Cortex of kidney (tissue), 1 donor: ENCODE results near the gene RAPGEFL1.
"Not testable (repeated sequence)": the region's sequence is repeated elsewhere in the genome, so short reads cannot be mapped to it uniquely, and the experiment has no call there.

ENCODE experiments used
- DNase-seq: peaks from one replicate; lab custom pipeline; 2025; lab: John Stamatoyannopoulos, UW

RAPGEFL1 gene

GRCh38 chr17:40177275-40177874 lies at the start of gene RAPGEFL1:
RAPGEFL1 (plus strand) TSS chr17:40177470; CDS start chr17:40177862, 392 bp downstream.
- no peak for DNase-seq

- no peak for DNase-seq
Observed at GRCh38 chr17:40129498-40129897, 47.8 kb upstream of the RAPGEFL1 start.

GRCh38 chr17:40130352-40131042 lies 46.8 kb upstream of the RAPGEFL1 start:
- DNase-seq: no peak

GRCh38 chr17:40134184-40134583 lies 43.1 kb upstream of the RAPGEFL1 start:
- no peak for DNase-seq

- no peak for DNase-seq
Observed at GRCh38 chr17:40135817-40136216, 41.5 kb upstream of the RAPGEFL1 start.

GRCh38 chr17:40139566-40140058 lies 37.7 kb upstream of the RAPGEFL1 start:
- no peak for DNase-seq

GRCh38 chr17:40143166-40143565 lies 34.1 kb upstream of the RAPGEFL1 start:
- not testable (repeated sequence) for DNase-seq

GRCh38 chr17:40145476-40145875 lies 31.8 kb upstream of the RAPGEFL1 start:
- no peak for DNase-seq

- no peak for DNase-seq
Observed at GRCh38 chr17:40148527-40148926, 28.7 kb upstream of the RAPGEFL1 start.

- no peak for DNase-seq
Observed at GRCh38 chr17:40150276-40150675, 27.0 kb upstream of the RAPGEFL1 start.

- DNase-seq: no peak
Observed at GRCh38 chr17:40151414-40151963, 25.8 kb upstream of the RAPGEFL1 start.

GRCh38 chr17:40153603-40154236 lies 23.6 kb upstream of the RAPGEFL1 start:
- no peak for DNase-seq

- no peak for DNase-seq
Observed at GRCh38 chr17:40157973-40158372, 19.3 kb upstream of the RAPGEFL1 start.

- no peak for DNase-seq
Observed at GRCh38 chr17:40158438-40159013, 18.7 kb upstream of the RAPGEFL1 start.

- DNase-seq: no peak
Observed at GRCh38 chr17:40159456-40159855, 17.8 kb upstream of the RAPGEFL1 start.

GRCh38 chr17:40167685-40168261 lies 9.5 kb upstream of the RAPGEFL1 start:
- no peak for DNase-seq

GRCh38 chr17:40168262-40168832 lies 8.9 kb upstream of the RAPGEFL1 start:
- DNase-seq: no peak

- no peak for DNase-seq
Observed at GRCh38 chr17:40170325-40170724, 6.9 kb upstream of the RAPGEFL1 start.

GRCh38 chr17:40171750-40172149 lies 5.5 kb upstream of the RAPGEFL1 start:
- DNase-seq: no peak

GRCh38 chr17:40173091-40173777 lies 4.0 kb upstream of the RAPGEFL1 start:
- no peak for DNase-seq

- no peak for DNase-seq
Observed at GRCh38 chr17:40173778-40174135, 3.5 kb upstream of the RAPGEFL1 start.
